GM18520 (cell line): ENCODE results near the gene IZUMO4.

Experiments
- ATAC-seq: cut with Tn5 transposase; IDR thresholded peaks from one replicate; pipeline ENCODE4 v1.9.1; 2021; ENCODE audit not compliant: unreplicated experiment

Gene IZUMO4

DNA sequence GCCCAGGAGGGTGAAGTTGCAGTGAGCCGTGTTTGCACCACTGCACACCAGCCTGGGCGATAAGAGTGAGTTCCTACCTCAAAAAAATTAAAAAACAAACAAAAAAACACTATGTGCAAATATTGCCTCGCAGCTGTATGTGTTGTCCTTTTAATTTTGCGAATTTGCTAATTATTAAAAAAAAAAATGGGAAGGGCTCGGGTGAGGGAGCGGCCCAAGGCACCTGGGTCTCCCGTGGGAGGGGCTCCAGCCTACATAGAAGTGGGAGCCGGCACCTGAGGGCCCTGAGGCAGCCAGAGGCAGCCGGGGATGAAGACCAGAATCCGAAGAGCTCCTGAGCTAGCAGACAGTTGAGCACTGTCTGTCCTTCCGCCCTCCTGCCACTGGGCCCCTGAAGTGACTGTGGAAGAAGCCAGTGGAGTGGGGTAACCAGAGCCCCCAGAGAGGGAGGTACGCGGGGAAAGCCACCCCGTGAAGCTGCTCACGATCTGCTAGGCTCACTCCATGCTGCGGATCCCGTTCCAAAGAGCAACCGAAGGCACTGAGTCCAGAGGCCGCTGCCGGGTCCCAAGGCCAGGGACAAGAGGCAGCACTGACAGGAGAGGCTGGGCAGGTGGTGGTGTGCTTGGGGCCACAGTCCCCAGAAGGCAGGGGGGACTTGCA lies 6.5 kb downstream of the IZUMO4 start:
- no peak for ATAC-seq

DNA sequence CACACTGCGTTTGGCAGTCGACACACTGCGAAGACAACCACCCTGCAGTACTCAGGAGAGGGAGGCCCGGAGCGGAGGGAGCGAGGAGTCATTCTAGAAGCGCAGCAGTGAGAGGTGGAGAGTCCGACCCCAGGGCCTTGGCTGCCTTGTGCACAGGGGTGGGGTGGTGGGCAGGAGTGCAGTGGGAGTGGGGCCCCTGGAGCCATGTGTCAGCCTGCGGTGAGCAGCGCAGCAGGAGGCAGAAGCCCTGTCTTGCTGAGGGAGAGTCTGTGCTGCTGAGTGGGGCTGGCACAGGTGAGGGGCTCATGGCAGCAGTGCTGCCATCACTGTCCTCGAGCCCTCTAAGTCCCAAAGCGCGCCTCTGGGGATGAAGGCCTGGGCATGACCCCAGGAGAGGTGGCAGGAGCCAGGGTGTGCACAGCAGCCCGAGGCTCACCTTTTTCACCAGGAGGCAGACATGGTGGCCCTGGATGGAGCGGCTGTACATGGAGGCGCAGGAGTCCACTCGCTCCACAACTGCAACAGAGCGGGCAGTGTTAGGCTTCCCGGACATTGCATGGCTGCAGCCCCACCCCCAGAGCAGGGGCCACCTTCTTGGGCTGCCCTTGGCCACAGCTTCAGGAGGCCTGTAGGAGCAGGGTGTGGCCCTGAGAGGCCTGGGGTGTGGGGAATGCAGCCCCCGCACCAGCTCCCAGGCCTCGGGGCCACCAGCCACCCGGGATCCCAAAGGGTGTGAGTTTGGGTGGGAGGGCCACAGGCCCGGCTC lies 11.7 kb downstream of the IZUMO4 start:
- ATAC-seq, result no peak

DNA sequence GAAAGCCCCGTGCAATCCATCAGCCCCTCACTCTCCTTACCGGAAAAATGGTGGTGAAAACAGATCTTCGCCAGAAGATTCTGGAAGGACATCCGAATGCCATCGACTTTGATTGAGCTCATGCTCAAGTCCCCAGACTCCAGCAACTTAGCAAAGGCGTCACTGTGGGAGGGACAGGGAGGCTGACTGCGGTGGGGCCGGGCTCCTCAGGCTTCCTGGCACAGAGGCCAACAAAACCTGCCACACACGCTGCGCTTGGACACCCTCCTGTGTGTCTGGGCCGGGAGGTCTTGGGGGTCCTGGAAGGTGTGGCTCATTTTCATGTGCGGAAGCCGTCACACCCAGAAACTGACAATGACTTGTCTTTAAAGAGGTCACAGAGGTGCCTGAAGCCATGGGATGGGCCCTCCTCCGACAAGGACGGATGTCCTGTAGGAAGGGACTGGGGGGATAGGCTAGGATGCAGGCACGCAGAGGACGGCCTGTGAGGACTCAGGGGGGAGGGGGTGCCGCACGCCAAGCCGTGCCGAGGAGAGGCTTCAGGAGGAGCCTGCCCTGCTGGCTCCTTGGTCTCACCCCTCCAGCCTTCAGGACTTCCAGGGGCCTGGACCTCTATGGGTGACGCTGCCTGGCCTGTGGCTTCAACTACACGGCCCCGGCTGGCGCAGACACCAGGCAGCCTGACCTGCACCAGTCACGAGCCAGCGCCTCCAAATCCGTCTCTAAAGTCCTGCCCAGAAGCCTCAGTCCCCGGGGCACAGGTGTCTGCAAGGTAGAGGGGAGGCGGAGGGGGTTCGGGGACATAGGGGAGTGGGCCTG lies 12.5 kb downstream of the IZUMO4 start:
- no peak for ATAC-seq

DNA sequence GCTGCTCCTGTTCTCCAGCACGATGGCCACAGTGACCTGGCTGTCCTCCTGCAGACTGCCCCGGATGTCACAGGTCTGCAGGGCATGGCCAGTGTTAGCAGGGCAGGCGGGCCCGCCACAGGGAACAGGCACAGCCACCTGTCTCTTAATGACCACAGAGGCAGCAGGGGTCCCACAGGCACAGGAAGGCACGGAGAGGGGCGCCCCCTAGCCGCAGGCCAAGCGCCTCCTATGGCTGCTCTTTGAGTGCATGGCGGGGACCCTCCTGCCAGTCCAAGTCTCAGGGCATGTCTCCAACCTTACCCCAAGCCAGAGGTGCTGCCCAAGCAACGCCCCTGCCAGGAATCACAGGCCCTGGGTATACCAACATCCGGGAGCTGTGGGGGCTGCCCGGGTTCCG lies 14.1 kb downstream of the IZUMO4 start:
- no peak for ATAC-seq

DNA sequence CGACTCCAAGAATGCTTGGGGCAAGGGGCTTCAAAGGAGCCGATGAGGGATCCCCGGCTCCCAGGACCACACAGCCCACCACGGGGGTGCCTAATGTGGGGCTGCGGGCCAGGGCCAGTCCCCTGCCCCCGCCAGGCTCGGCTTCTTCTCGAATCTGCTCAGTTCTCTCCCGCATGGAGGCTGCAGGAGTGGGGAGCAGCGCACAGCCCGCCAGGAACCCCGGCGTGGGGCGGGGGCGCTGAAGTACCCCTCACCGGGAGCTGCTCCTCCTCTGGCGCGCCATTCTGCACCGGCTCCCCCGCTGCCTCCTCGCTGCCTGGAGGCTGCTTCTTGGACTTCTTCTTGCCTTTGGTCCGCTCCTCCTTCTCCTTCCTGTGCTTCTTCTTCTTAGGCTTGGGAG lies 14.7 kb downstream of the IZUMO4 start:
- no peak for ATAC-seq

DNA sequence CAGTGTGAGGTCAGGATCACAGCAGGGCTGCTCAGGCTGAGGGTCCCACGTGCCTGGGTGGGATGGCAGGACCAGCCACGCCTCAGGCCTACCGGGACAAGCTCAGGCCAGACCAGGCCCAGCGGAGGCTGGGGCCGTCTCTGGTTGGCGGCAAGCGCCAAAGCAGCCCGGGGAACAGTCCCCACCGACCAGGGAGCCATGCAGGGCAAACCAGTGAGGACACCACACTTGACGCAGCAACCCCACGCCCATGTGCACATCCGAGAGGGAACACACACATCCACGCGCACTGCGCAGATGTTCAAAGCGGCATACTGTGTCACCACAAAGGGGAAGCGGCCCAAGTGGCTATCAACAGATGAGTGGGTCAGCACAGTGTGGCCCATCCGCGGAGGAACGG lies 15.2 kb downstream of the IZUMO4 start:
- no peak for ATAC-seq

DNA sequence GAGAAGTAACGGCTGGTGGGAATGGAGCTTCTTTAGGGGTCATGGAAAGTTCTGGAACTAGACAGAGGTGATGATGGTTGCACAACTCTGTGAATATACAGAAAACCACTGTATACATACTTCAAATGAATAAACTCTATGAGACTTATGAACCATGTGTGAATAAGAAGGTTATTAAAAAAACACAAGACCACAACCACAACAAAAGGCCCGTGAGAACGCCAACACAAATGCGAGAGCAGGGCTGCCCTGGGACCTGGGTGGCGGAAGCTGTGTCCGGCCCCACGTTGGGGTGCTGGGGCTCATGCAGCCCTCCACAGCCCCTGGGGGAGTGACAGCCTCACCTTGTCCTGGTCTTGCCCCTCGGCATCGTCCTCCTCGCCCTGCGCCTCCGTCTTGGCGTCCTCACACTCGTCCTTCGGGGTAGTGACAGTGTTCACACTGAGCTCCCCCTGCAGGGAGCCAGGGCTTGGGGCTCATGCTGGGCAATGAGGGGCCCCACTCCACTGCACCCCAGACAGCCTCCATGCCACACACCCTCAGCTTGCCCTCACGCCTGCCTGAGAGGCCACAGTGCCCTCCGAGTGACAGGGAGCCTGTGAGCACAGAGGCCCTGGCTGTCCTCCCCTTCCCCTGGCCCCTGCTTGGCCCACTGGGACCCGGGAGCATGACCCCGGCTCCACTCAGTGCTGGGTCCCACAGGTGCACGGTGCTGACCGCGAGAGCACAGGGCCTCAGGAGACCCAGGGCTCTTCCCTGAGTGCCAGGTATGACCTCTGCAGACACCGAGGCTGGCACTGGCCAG lies 16.0 kb downstream of the IZUMO4 start:
- ATAC-seq, result no peak

DNA sequence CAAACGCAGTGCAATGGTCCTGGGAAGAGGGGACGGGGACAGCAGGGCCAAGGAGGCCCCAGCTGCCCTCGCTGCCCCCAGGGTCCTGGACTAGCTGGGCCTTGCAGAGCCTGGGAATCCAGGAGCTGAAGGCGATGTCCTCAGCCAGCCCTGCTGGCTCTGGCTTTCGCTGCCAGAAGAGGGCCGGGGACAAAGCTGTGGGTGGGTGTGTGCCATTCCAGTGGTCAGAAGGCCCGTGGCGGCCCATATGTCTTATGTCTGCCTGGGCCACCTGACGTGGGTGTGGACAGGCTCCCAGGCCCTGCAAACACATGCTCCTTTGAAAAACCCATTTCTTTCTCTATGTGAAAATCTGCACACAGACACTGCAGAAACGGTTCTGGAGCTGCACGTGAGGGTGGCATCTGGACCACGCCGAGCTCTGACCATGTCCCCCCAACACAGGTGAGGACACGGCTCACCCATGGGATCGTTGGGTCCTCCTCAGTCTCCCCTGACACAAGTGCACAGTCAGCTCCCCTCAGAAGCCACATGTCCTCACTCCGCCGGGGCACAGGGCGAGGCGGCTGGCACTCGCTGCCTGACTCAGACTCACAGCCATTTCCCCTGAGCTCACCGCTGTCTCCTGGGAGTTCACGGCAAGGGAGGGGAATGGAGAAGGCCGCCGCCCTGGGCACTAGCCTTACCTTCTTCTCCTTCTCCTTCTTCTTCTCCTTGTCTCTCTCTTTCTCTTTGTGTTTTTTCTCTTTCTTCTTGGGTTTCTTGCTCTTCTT lies 16.9 kb downstream of the IZUMO4 start:
- no peak for ATAC-seq

DNA sequence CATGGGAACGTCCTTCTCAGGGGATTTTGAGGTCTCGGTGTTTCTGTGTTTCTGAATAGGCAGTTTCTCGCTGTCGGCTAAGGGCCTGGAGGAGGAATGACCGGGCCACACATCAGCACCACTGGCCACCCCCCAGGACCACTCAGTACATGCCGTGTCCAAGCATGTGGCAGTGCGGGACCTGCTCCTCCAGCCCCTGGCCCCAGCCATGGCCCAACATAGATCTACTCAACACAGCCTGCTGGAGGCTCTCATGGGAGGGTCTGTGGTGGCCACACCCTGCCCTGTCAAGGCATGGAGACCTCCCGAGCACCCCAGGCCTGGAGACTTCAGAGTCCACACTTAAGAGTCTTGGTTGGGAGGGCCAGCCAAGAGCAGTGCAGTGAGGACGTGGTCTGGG lies 17.5 kb downstream of the IZUMO4 start:
- ATAC-seq, result no peak

DNA sequence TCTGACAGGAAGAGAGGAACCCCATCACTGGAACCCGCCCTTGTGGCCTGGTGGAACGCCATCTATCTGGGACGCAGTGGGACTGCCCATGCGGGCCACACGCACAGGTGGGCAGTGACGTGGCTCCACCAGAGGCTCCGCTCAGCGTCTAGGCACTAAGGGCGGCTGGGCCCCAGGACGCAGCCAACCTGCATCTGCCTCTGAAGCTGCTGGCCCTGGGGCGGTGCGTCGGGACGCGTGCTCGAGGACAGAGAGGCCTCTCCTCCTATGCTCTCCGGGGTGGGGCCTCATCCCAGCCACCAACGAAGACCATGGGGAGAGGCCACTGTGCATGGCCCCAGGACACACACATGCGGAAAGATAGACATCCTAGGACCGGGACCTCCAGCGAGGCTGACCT lies 18.1 kb downstream of the IZUMO4 start:
- no peak for ATAC-seq

DNA sequence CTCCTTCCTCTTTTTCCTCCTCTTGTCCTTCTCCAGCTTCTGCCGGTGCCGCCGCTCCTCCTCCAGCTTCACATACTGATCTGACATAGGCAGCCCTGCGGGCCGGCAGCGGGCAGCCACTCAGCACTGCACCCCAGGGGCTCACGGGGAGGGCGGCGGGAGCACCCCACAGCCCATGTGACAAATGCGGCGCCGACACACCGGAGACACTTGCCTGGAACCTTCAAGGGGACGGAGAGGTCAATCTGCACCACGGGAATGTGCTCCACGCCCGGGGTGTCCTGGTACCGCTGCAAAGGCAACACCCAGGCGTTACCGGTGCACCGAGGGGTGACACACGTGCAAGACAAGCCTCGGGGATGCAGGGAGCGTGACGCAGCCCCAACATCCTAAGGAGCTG lies 18.6 kb downstream of the IZUMO4 start:
- no peak for ATAC-seq

DNA sequence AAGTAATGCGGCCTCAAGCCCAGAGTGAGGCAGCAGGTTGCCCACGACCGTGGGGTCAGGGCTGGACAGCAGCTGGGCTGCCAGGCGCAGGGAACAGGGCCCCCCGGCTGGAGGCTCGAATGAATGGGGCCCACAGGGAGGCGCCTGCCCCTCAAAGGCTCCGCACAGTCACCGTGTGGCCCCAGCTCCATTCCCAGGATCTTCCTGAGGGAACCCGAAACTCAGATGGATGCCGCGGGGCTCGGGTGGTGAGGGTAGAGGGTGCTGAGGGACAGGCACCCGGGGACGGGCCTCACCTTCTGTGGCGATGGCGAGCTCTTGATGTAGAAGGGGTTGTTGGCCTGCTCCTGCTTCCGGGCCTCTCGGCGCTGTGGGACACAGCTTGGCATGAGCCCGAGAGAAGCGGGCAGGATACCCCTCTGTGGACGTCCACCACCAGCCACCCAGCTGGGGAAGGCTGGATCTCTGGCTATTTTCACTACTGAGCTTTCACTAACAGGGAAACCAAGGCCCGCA lies 19.3 kb downstream of the IZUMO4 start:
- no peak for ATAC-seq

DNA sequence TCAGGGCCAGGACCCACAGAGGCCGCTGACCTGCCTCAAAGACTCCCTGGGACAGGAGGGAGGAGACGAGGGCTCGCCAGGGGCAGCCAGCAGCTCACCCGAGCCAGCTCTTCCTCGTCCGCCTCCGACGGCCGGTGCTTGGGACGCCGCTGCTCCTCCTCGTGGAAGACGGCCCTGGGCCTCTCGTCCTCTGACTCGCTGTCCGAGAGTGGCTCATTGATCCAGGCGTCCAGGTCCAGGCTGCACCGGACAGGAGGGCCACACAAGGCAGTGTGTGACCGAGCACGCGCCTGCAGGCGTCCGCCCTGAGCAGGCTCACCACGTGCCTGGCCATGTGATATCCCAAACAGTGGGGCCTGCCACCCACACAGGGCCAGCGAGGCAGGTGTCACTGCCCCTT lies 19.8 kb downstream of the IZUMO4 start:
- no peak for ATAC-seq

DNA sequence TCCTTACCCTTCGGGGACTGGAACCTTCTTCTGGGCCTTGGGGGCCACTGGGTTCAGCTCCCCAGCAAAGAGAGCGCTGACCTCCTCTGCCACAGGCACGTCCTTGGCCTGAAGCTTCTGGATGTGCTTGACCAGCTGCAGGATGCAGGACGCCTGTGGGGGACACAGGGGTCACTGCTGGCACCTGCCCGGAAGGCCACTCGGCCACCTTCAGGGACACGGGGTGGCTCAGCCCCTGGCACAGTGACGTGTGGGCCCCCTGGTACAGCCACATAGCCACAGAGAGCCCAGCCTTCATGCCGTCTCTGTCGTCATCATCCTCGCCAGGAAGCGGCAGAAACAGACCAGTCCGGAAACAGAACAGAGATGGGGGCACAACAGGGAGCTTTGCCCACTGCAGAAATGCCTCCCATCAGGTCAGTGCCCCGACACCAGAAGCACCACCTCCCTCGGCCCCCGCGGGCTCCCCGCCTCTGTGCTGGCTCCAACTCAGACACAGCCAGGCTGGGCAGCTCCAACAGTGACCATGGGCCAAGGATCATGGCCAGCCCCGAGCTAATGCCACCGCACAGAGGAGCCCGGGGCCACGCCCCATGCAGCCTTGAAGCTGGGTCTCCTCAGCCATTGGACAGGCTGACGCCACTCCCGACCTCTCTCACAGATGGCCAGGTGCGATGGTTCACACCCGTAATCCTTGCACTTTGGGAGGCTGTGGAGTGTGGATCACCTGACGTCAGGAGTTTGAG lies 20.7 kb downstream of the IZUMO4 start:
- ATAC-seq, result no peak

DNA sequence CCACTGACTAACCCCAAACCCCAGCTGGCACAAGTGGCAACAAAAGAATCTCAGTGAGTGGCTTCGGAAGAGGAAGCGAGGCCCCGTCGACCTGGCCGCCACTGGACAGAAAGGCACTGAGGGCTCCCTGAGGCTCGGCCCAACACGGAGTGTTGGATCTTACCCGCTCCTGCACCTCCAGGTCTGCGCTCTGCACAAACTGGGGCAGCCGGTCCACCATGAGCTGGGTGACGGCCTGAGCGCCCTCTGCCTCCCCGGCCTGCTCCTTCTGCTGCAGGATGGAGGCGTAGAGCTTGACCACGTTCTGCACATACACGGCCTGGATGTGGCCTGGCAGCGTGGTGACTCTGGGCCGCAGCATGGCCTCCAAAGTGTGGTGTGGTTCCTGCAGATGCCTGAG lies 21.7 kb downstream of the IZUMO4 start:
- no peak for ATAC-seq

DNA sequence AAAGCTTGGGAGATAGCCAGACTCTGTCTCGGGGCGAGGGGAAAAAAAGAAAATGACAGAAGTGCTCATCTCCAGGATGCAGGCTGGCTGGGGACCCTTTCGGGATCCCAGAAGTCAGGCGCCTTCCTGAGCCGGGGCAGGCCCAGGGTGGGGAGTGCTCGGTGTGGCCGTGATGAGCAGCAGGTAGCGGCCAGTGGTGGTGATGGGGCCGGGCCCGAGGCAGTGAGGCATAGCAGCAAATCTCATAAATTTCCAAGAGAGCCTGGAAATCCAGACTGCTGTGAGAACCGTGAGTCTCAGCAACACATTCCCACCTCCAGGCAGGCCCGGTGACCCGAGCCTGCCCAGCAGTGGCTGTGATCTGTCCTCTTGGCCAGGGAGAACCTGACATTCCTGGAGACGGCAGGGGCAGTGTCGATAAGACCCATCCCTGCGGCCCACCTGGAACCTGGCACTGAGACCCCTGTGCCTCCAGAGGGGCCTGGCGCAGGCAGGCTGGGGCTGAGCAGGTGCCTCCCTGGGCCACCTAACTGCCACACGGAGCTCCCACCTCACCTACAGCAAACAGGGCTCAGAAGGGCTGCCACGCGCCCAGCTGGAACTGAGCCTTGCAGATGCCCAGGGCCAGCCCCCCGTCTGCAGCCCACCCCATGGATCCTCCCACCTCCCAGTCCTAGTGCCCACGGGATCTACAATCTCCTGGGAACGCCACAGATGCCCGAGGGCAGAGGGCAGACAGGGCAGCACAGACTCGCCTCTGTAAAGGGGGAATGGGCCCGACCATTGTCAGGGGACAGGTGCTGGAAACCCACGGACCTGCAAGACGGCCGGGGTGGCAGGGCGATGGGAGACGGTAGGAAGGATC lies 23.4 kb downstream of the IZUMO4 start:
- no peak for ATAC-seq

DNA sequence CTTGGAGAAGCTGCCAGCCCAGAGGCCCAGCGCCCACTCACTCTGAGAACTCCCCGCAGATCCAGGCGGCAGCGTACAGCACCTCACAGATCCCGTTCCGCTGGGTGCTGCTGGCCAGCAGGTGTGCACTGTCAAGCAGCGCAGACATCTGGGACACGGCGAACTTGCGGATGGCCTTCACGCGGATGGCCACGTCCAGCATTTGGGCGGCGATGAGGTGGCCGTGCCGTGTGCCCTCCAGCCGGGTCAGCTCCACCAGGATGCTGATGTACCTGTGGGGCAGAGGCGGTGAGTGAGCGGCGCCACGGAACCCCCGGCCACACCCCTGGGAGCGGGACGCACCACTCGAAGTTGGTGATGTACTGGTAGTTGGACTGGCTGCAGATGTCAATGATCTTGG lies 24.1 kb downstream of the IZUMO4 start:
- ATAC-seq, result no peak

DNA sequence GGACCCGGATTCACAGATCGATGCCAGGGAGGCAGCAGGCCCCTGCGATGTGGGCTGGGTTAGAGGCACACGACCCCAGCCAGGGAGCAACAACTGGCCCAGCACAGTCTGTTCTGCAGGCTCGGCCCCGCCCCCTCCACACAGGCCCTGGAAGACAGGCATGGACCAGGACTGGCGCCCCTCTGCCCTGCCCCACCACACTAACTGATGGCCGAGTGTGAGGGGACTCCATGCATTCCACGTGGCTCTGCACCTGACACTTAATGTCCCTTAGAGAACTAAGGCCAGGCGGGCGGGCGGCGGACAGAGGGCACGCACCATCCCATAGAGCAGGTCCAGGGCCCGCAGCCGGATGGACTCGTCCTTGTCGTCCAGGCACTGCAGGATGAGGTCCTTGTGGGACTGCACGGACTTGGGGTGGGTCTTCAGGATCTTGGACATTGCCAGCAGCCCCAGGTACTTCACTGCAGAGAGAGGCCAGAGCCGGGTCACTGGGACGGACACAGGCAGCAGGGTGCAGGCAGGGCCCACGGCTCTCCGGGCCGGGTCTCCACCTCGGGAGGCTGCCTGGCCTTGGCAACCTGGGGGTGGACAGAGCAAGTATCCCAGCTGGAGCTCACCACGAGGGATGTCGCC lies 24.8 kb downstream of the IZUMO4 start:
- ATAC-seq, result no peak
